HL-60 (cell line): ENCODE data around the gene THY1.

Source experiments
- DNase-seq, 2 experiments: peaks; one replicate each; pipeline ENCODE4 v3.0.0-alpha.2; 2010 to 2020; ENCODE audit warnings: low read depth in 1 of 2, low spot score in 1 of 2
- H3K27ac ChIP-seq: fragments of 250-450 bp; sonication (Bioruptor Pico); replicated peaks from 2 replicates; pipeline ENCODE4 v1.5.1; 2020; ENCODE audit warnings: mild to moderate bottlenecking, moderate library complexity
- H3K27me3 ChIP-seq: fragments of 250-450 bp; sonication (Bioruptor Pico); 2 replicates; pipeline ENCODE4 v1.5.1; 2021; ENCODE audit warnings: mild to moderate bottlenecking, moderate library complexity; ENCODE audit not compliant: insufficient read depth, poor library complexity, severe bottlenecking
- H3K4me3 ChIP-seq: replicated peaks from 2 replicates; pipeline ENCODE4 v1.5.1; 2011; ENCODE audit warnings: mild to moderate bottlenecking, control low read depth, low read length; ENCODE audit not compliant: insufficient read depth
- GABPA ChIP-seq: IDR thresholded peaks from 2 replicates; pipeline ENCODE4 v1.6.1; 2012; ENCODE audit warnings: low read depth
- POLR2AphosphoS5 ChIP-seq: IDR thresholded peaks from 2 replicates; pipeline ENCODE4 v1.6.1; 2012; ENCODE audit warnings: low read depth
- SPI1 ChIP-seq: IDR thresholded peaks from 2 replicates; pipeline ENCODE4 v1.6.1; 2012; ENCODE audit warnings: low read depth, mild to moderate bottlenecking, borderline replicate concordance
- TF ChIP-seq, protein P1 (sequence below): IDR thresholded peaks from one replicate; pipeline ENCODE4 v1.5.1; 2011; ENCODE audit warnings: low read length, control low read depth, inconsistent platforms; ENCODE audit not compliant: insufficient read depth
- TF ChIP-seq, protein P2 (sequence below): IDR thresholded peaks from 2 replicates; pipeline ENCODE4 v1.6.1; 2012; ENCODE audit warnings: low read depth; ENCODE audit not compliant: insufficient replicate concordance

THY1 gene

DNA sequence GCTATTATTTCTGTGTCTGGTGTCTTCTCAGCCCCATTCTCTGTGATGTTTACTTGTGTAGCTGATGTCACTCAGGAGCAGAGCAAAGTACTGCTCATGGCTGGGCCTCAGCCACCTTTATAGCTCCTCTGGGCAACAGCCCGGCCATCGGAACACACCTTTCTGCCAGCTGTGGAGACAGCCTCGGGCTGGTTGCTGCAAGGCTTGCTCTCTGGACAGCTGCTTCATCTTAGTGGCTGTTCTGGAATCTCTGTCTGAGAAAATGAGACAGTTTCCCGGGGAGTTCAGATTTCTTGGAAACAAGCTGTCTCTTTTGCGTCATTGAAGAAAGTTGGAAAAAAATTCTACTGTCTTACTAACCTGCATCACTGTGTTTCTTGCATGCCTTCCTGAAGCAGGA is 20.0 kb downstream of the THY1 start:
- DNase-seq = no peak
- Histone ChIP-seq H3K27ac (no peak overlapping the region), H3K27me3 (no peaks in the 10 kb centered on the region), H3K4me3 (no peak overlapping the region)
- TF ChIP-seq SPI1 (no peak), POLR2AphosphoS5 (no peak), GABPA (no peak)
- TF ChIP-seq, protein P1, sequence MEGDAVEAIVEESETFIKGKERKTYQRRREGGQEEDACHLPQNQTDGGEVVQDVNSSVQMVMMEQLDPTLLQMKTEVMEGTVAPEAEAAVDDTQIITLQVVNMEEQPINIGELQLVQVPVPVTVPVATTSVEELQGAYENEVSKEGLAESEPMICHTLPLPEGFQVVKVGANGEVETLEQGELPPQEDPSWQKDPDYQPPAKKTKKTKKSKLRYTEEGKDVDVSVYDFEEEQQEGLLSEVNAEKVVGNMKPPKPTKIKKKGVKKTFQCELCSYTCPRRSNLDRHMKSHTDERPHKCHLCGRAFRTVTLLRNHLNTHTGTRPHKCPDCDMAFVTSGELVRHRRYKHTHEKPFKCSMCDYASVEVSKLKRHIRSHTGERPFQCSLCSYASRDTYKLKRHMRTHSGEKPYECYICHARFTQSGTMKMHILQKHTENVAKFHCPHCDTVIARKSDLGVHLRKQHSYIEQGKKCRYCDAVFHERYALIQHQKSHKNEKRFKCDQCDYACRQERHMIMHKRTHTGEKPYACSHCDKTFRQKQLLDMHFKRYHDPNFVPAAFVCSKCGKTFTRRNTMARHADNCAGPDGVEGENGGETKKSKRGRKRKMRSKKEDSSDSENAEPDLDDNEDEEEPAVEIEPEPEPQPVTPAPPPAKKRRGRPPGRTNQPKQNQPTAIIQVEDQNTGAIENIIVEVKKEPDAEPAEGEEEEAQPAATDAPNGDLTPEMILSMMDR = no peak
- TF ChIP-seq, protein P2, sequence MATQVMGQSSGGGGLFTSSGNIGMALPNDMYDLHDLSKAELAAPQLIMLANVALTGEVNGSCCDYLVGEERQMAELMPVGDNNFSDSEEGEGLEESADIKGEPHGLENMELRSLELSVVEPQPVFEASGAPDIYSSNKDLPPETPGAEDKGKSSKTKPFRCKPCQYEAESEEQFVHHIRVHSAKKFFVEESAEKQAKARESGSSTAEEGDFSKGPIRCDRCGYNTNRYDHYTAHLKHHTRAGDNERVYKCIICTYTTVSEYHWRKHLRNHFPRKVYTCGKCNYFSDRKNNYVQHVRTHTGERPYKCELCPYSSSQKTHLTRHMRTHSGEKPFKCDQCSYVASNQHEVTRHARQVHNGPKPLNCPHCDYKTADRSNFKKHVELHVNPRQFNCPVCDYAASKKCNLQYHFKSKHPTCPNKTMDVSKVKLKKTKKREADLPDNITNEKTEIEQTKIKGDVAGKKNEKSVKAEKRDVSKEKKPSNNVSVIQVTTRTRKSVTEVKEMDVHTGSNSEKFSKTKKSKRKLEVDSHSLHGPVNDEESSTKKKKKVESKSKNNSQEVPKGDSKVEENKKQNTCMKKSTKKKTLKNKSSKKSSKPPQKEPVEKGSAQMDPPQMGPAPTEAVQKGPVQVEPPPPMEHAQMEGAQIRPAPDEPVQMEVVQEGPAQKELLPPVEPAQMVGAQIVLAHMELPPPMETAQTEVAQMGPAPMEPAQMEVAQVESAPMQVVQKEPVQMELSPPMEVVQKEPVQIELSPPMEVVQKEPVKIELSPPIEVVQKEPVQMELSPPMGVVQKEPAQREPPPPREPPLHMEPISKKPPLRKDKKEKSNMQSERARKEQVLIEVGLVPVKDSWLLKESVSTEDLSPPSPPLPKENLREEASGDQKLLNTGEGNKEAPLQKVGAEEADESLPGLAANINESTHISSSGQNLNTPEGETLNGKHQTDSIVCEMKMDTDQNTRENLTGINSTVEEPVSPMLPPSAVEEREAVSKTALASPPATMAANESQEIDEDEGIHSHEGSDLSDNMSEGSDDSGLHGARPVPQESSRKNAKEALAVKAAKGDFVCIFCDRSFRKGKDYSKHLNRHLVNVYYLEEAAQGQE = no peak

DNA sequence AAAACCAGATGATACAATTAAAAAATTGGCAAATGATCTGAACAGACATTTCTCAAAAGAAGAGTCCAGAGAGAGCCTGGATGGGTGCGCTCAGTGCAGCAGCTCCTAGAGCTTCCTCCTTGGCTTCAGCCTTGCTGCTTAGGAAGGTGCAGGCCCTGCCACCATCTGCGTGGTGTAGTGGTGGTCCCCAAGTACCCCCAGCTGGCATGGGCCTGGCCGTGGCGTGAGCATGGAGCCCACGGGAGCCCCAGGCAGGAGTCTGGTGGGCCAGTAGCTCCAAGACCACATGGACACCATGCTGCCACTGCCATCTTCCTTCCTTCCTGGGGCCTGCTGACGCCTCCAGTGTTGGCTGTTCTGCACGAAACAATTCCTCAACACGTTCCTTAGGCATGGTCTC is 20.5 kb downstream of the THY1 start:
- Histone ChIP-seq H3K4me3 (no peak overlapping the region), H3K27me3 (no peaks in the 10 kb centered on the region), H3K27ac (no peak overlapping the region)
- TF ChIP-seq GABPA (no peak), POLR2AphosphoS5 (no peak), SPI1 (no peak)
- TF ChIP-seq, protein P1 = no peak
- TF ChIP-seq, protein P2 = no peak
- no peak for DNase-seq

DNA sequence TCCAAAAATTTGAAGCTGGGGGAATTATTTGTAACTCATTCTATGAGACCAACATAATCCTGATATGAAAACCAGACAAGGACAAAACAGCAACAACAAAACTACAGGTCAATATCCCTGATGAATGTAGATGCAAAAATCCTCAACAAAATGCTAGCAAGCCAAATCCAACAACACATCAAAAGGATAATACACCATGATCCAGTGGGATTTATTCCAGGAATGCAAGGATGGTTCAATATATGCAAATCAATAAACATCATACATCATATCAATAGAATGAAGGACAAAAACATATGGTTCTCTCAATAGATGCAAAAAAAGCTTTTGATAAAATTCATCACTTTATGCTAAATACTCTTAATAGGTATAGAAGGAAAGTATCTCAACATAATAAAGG is 22.1 kb downstream of the THY1 start:
- TF ChIP-seq, protein P1 = no peak
- TF ChIP-seq, protein P2 = no peak
- no peak for TF ChIP-seq GABPA
- TF ChIP-seq SPI1 = no peak
- TF ChIP-seq POLR2AphosphoS5 = no peak
- H3K27ac ChIP-seq = no peak overlapping the region
- DNase-seq = no peak
- no peaks in the 10 kb centered on the region for H3K27me3 ChIP-seq
- no peak overlapping the region for H3K4me3 ChIP-seq
